Caco-2 (cell line): ENCODE data around the gene RECK. TPM values are rescaled to one million over a fixed set of nuclear protein-coding genes. Genes with fewer than 3 reads are reported as not detected.

Source experiments
- BruUV-seq: library from RNA; stranded (reverse); fragments of 400-500 nt; replicated peaks from 2 replicates; lab custom pipeline; 2021; lab: Mats Ljungman, UMichigan
- CTCF ChIA-PET: fragments of 300-600 bp; sonication (Branson Sonifier 250); formaldehyde crosslinking; loops from one replicate; lab custom pipeline; 2022; ENCODE audit warnings: antibody characterized with exemption; lab: Charles Lee
- POLR2A ChIA-PET: fragments of 300-600 bp; sonication (Branson Sonifier 250); formaldehyde crosslinking; loops from one replicate; lab custom pipeline; 2022; ENCODE audit warnings: antibody characterized with exemption; lab: Charles Lee
- DNase-seq, 2 experiments: peaks; one replicate each; pipeline versions ENCODE4 v3.0.0 to v3.0.0-alpha.2; 2020 to 2022
- H3K27me3 ChIP-seq: replicated peaks from 2 replicates; pipeline ENCODE4 v1.6.0; 2011; ENCODE audit warnings: low read length; ENCODE audit not compliant: control insufficient read depth, insufficient read depth
- H3K36me3 ChIP-seq: 2 replicates; pipeline ENCODE4 v1.5.1; 2011; ENCODE audit warnings: low read length; ENCODE audit not compliant: control insufficient read depth, insufficient read depth
- H3K4me1 ChIP-seq: fragments of 250-450 bp; sonication (Bioruptor Pico); 2 replicates; pipeline ENCODE4 v1.5.1; 2020; ENCODE audit warnings: mild to moderate bottlenecking
- H3K4me3 ChIP-seq: 2 replicates; pipeline ENCODE4 v1.5.1; 2011; ENCODE audit warnings: low read depth, mild to moderate bottlenecking, control low read depth, low read length
- H3K9me3 ChIP-seq: fragments of 250-450 bp; sonication (Bioruptor Pico); 2 replicates; pipeline ENCODE4 v1.5.1; 2020; ENCODE audit warnings: mild to moderate bottlenecking, moderate library complexity
- H3K27ac Mint-ChIP-seq: one replicate; pipeline ENCODE4 v1.8.0; 2022; ENCODE audit warnings: mixed read lengths; ENCODE audit not compliant: unreplicated experiment
- H3K27me3 Mint-ChIP-seq: one replicate; pipeline ENCODE4 v1.8.0; 2022; ENCODE audit warnings: mixed read lengths; ENCODE audit not compliant: insufficient read depth, unreplicated experiment
- H3K36me3 Mint-ChIP-seq: one replicate; pipeline ENCODE4 v1.8.0; 2022; ENCODE audit warnings: mild to moderate bottlenecking, mixed read lengths; ENCODE audit not compliant: insufficient read depth, unreplicated experiment
- H3K4me1 Mint-ChIP-seq: one replicate; pipeline ENCODE4 v1.8.0; 2022; ENCODE audit warnings: low read depth, mixed read lengths; ENCODE audit not compliant: unreplicated experiment
- H3K4me3 Mint-ChIP-seq: one replicate; pipeline ENCODE4 v1.8.0; 2022; ENCODE audit warnings: mild to moderate bottlenecking, moderate library complexity, mixed read lengths; ENCODE audit not compliant: unreplicated experiment
- H3K9me3 Mint-ChIP-seq: one replicate; pipeline ENCODE4 v1.8.0; 2022; ENCODE audit warnings: mixed read lengths; ENCODE audit not compliant: unreplicated experiment
- intact Hi-C: fragments of 100-400 bp; cut with micrococcal nuclease; formaldehyde crosslinking; loops from one replicate; pipeline ENCODE4 v1.10.0; 2022; ENCODE audit not compliant: unreplicated experiment
- total RNA-seq: library from RNA; stranded (reverse); gene quantifications from 2 replicates; pipeline ENCODE4 v1.2.3, GENCODE V29; 2022
- TF ChIP-seq, protein P1 (sequence below), 2 experiments: fragments of 200-600 bp in 1 of 2; IDR thresholded peaks; 1 replicate in 1 of 2; 2 replicates in 1 of 2; pipeline versions ENCODE4 v1.5.1 to v1.8.0; 2011 to 2022; ENCODE audit warnings: antibody characterized with exemption in 1 of 2, control low read depth in 1 of 2, inconsistent platforms in 1 of 2, low read depth in 1 of 2, low read length in 1 of 2, mild to moderate bottlenecking in 1 of 2, moderate library complexity in 1 of 2; ENCODE audit not compliant: insufficient read depth in 1 of 2, severe bottlenecking in 1 of 2, unreplicated experiment in 1 of 2

The RECK gene
- total RNA-seq, 1 experiment from 2014 or later = 1.8 TPM

DNA sequence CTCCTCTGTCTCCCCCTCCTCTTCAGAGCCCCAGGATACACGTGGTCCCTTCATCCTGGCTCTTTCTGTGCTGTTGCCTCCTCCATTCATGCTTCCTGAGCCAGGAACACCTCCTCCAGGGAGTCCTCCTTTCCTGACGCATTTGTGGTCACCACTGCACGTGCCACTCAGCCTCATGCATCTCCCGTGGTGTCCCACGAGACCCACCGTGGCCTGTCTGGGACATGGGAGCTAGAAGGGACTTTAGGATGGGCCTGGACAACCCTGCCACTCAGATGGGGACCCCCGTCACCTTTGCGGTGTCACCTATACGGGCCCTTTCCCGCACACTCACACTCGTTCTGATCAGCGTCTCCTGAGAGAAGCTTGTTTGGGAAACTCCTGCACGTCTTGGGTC is 106.5 kb downstream of the RECK start:
- Mint-ChIP-seq H3K9me3 (peaks cover 15% of the 10 kb centered on the region), H3K27ac (no peak overlapping the region), H3K27me3 (peaks cover 5% of the 10 kb centered on the region), H3K4me1 (no peaks in the 10 kb centered on the region), H3K4me3 (no peak overlapping the region), H3K36me3 (no peaks in the 10 kb centered on the region)
- H3K27me3 ChIP-seq = no peaks in the 10 kb centered on the region
- intact Hi-C loops = no loop called here
- no peaks in the 10 kb centered on the region for H3K4me1 ChIP-seq
- POLR2A ChIA-PET = no interaction called here
- H3K36me3 ChIP-seq = no peaks in the 10 kb centered on the region
- DNase-seq = no peak
- CTCF ChIA-PET = no interaction called here
- peaks cover 6% of the 10 kb centered on the region; the same call in 1 of the 2 replicates for H3K9me3 ChIP-seq
- H3K4me3 ChIP-seq = no peak overlapping the region
- TF ChIP-seq, protein P1, sequence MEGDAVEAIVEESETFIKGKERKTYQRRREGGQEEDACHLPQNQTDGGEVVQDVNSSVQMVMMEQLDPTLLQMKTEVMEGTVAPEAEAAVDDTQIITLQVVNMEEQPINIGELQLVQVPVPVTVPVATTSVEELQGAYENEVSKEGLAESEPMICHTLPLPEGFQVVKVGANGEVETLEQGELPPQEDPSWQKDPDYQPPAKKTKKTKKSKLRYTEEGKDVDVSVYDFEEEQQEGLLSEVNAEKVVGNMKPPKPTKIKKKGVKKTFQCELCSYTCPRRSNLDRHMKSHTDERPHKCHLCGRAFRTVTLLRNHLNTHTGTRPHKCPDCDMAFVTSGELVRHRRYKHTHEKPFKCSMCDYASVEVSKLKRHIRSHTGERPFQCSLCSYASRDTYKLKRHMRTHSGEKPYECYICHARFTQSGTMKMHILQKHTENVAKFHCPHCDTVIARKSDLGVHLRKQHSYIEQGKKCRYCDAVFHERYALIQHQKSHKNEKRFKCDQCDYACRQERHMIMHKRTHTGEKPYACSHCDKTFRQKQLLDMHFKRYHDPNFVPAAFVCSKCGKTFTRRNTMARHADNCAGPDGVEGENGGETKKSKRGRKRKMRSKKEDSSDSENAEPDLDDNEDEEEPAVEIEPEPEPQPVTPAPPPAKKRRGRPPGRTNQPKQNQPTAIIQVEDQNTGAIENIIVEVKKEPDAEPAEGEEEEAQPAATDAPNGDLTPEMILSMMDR (IDR thresholded peaks at IDR 0.05; ENCODE audit: insufficient read depth in 1 of 2, low read depth in 1 of 2, low read length in 1 of 2, severe bottlenecking in 1 of 2, unreplicated experiment in 1 of 2) = no peak
- no TSS peak for BruUV-seq

DNA sequence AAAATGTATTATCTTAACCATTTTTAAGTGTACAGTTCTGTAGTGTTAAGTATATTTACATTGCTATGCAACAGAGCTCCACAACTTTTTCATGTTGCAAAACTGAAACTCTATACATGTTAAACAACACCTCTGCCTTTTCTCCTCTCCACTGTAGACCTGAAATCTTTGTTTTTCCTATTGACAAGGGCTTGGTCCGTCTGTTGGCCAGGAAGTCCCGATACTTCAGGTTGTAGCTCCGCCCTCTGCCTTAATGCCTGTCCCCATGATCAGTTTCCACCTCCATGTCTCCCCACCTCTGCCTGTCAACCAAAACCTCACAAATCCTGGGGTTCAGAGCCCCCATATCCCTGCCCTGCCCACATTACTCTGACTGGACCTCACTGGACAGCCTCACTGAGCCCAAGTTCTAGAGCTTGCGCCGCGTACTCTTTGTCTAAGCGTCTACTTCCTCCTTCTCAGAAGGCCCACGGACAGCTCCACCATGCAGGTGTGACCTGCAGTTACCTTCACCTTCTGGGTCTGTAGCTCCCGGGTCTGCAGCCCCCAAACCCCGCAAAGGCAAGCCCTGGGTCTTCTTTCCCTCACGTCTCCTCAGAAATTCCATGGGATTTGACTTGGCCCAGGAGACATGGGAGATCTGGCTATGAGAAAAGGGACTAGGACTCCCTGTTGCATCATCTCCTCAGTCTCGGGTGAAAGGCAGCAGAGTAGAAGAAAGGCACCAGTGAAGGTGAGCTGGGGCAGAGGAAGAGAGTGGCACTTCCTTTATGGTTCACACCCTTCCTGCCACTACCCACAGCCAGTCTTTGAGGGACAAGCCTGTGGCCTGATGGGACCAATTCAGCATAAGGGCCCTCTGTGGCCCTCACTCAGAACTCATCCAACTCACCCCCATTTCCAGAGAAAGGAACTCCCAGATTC is 107.9 kb downstream of the RECK start:
- peaks cover 6% of the 10 kb centered on the region; the same call in 1 of the 2 replicates for H3K9me3 ChIP-seq
- H3K4me3 Mint-ChIP-seq = no peak overlapping the region
- H3K27me3 ChIP-seq = no peaks in the 10 kb centered on the region
- no peaks in the 10 kb centered on the region for H3K36me3 ChIP-seq
- H3K27ac Mint-ChIP-seq = no peak overlapping the region
- H3K27me3 Mint-ChIP-seq = no peaks in the 10 kb centered on the region
- no peaks in the 10 kb centered on the region for H3K36me3 Mint-ChIP-seq
- intact Hi-C loops = no loop called here
- peaks cover 15% of the 10 kb centered on the region for H3K9me3 Mint-ChIP-seq
- ChIA-PET POLR2A (no interaction called here), CTCF (interaction anchor here (0.6 kb wide), 1 partner anchor 117 kb away, joined by 3 read pairs; no protein-coding TSS in a partner anchor)
- TF ChIP-seq, protein P1 (IDR thresholded peaks at IDR 0.05; ENCODE audit: insufficient read depth in 1 of 2, low read depth in 1 of 2, low read length in 1 of 2, severe bottlenecking in 1 of 2, unreplicated experiment in 1 of 2) = no peak
- no TSS peak for BruUV-seq
- H3K4me1 Mint-ChIP-seq = no peaks in the 10 kb centered on the region
- no peaks in the 10 kb centered on the region for H3K4me1 ChIP-seq
- H3K4me3 ChIP-seq = no peak overlapping the region
- DNase-seq = no peak

DNA sequence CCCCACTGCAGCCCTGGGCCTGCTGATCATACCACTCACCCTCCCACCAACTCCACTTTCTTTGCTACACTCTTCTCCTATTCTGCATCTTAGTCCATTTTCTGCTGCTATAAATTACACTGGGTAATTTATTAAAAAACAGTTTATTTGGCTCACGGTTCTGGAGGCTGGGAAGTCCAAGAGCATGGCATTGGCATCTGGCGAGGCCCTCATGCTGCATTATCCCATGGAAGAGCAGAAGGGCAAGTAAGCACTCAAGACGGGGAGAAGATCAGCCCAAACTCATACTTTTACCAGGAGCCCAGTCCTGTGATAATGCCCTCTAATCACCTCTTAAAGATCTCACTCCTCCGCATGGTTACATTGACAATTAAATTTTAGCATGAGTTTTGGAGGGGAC is 109.3 kb downstream of the RECK start:
- H3K4me3 ChIP-seq = no peak overlapping the region
- TF ChIP-seq, protein P1 (IDR thresholded peaks at IDR 0.05; ENCODE audit: insufficient read depth in 1 of 2, low read depth in 1 of 2, low read length in 1 of 2, severe bottlenecking in 1 of 2, unreplicated experiment in 1 of 2) = no peak
- H3K9me3 ChIP-seq = peaks cover 6% of the 10 kb centered on the region; the same call in 1 of the 2 replicates
- no peaks in the 10 kb centered on the region for H3K36me3 Mint-ChIP-seq
- BruUV-seq = no TSS peak
- H3K4me3 Mint-ChIP-seq = no peak overlapping the region
- no peak overlapping the region for H3K27ac Mint-ChIP-seq
- no peaks in the 10 kb centered on the region for H3K27me3 Mint-ChIP-seq
- intact Hi-C loops = no loop called here
- no peaks in the 10 kb centered on the region for H3K4me1 ChIP-seq
- DNase-seq = no peak
- H3K36me3 ChIP-seq = no peaks in the 10 kb centered on the region
- H3K4me1 Mint-ChIP-seq = no peaks in the 10 kb centered on the region
- no peaks in the 10 kb centered on the region for H3K27me3 ChIP-seq
- ChIA-PET POLR2A (no interaction called here), CTCF (no interaction called here)
- H3K9me3 Mint-ChIP-seq = peaks cover 15% of the 10 kb centered on the region
